Activated gamma-delta T cell (primary cell): ENCODE results near the gene CUL1.
"Not testable (repeated sequence)": the region's sequence is repeated elsewhere in the genome, so short reads cannot be mapped to it uniquely, and the experiment has no call there.

Experiments used
- DNase-seq: peaks from one replicate; lab custom pipeline; 2025; lab: John Stamatoyannopoulos, UW

Gene CUL1

GRCh38 chr7:148697256-148698006 lies 1.3 kb upstream of the CUL1 start:
- no peak for DNase-seq

- DNase-seq, result no peak
Measured at GRCh38 chr7:148698007-148698396, 701 bp upstream of the CUL1 start.

DNA sequence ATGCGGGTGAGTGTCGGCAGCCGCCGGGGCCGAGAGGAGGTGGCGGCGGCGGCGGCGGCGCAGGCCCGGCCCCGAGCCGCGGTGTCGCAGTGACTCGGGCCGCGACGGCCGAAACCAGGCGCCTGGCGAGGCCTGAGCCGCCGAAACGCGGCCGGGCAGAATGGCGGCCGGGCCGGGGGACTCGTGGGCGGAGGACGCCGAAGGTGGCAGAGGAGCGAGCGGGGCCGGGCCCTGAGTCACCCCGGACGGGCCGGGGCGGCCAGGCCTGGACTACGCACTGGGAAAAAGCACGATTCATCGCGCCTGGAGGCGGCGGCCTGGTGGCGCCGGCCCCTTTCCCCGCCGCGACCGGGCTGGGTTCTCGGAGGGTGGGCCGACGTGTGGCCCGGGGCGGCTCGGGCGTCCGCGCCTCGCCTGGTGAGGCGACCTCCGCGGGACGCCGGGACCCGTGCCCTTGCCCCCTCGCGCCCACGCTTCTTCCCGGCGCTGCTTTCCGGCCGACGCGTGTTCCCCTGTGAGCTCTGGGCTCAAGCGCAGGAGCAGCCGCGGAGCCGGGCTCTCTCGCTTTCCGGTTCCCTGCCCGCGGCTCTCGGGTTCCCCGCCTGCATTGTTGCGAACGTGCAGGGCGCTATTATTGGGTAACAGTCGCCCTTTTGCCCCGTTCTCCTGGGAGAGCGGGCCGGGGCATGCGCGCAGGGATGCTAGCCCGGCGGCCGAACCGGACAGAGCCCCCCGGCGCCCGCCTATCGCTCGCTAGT lies 500 bp downstream of the CUL1 start:
- peak; percentile 34 for DNase-seq

- no peak for DNase-seq
Measured at GRCh38 chr7:148699782-148700629, 1.3 kb downstream of the CUL1 start.

- DNase-seq, result no peak
Measured at GRCh38 chr7:148700661-148701064, 2.0 kb downstream of the CUL1 start.

GRCh38 chr7:148701414-148701813 lies 2.7 kb downstream of the CUL1 start:
- no peak for DNase-seq

- DNase-seq, result no peak
Measured at GRCh38 chr7:148702876-148703670, 4.4 kb downstream of the CUL1 start.

DNA sequence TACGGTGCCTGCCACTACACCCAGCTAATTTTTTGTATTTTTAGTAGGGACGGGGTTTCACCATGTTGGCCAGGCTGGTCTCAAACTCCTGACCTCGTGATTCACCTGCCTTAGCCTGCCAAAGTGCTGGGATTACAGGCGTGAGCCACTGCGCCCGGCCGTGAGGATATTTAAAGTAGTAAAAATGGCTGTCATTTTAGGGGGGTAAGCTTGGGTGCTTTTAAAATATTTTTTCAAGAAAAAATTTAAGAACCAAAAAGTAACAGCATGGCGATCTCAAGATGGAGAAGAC lies 4.9 kb downstream of the CUL1 start:
- not testable (repeated sequence) for DNase-seq

GRCh38 chr7:148704189-148704588 lies 5.5 kb downstream of the CUL1 start:
- no peak for DNase-seq

GRCh38 chr7:148704970-148705369 lies 6.3 kb downstream of the CUL1 start:
- DNase-seq, result no peak

DNA sequence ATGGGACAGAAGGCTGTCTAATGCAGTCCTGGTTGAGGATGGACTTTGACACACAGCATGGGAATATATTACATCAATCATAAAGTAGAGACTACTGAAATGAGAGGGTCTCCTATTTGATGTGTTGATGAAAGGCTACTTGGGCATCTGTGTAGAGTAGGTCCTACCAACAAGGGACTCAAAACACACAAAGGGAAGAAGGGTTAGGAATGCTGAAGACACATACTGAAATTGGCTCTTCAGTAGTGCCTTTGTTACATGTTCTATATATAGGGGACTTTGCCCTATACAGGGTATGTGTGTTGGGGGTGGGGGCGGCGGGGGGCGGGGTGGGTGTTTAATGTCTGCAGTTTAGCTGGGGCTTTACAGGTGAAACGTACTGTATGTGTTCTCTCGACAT lies 7.7 kb downstream of the CUL1 start:
- no peak for DNase-seq

DNA sequence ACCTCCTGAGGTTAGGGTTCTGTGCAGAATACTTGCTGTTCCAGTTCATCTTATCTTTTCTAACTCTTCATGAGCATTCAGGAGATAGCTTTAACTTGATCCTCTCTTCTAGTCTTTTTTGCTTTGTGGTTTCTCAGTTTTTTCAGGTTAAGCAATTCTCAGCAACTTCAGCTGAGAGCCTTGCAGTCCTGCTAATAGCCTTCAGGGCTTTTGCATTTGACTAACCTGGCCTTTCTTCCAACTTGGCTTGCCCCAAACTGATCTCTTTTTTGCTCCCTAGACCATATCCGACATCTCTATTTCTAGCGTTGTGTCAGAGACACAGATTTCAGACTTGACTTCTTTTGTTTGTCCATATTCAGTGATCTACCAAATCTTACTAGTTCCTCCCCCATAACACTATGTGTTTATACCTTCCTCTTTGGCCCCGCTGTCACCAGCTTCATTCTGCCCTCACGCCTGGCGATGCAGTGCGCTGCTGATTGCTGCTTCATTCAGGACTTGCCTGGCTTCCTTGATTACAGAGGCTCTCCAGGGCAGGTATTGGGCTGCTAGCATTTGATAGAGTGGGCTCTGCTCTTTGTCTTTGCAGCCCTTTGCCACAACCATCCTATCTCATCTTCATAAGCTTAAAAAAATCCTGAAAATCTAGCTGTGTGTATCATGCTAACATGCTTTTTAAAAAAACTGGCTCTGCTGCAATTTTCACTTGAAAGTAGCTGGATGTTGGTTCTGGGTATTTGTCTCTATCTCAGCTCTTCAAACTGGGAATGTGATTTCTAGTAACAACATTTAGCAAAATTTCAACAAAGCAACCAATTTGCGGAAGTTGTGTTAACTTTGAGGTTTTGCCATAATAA lies 9.6 kb downstream of the CUL1 start:
- no peak for DNase-seq

DNA sequence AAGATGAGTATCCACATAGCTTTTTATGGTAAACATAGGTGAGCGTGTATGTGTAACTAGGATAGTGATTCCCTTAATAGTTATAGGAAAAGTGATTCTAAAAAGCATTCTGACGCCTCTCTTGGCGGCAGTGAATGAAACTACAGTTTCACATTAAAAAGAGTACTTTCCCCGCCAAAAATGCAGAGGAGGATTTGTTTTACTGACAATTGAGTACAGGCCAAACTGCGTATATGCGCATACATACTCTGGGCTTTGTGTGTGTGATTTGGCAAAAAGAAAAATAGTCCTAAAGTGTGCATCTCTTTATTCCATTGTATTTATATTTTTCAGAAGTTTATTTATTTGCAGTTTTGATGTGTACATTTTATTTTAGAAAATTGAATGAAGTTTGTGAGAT lies 10.3 kb downstream of the CUL1 start:
- DNase-seq, result no peak

- not testable (repeated sequence) for DNase-seq
Measured at GRCh38 chr7:148710426-148710825, 11.7 kb downstream of the CUL1 start.

DNA sequence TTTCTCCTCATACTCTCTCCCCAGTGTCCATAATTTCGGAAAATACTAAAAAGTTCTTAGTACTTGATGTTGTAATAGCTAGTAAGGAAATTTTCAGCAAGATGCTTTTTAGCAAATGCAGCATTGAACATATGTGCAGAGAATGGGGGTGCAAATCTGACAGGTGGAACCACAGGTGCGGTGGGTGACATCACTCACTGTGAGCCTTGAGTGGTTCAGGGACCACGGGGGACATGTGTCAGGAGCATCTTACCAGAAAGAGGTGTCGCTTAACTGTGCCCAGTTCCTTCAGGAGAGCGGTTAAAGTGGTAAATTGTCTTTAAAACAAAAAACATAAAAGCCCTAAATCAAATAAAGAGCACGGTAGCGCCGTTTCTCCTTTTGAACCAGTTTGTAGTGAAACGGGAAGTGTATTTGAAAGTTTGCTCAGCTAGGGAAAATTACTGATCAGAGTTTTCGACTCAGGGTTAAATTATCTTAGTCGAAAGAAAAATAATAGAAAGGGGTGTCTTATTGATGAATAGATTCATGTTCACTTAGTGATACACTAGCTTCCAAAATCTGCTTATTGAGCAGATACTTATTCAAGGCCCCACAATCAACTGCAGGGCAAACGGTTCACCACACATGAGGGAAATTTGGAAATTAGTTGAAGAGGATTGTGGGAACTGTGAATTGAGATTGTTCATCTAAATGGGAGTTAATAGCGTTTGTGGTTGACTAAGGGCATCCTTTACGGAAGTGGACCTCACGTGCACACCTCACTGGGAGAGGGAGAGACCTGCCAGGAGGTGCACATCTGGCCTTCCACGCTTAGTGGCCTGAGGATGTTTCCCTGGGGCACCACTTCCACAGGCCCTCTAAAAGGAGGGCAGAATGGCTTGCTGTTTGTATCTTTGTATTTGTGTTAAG lies 12.7 kb downstream of the CUL1 start:
- DNase-seq, result no peak

GRCh38 chr7:148712678-148713329 lies 14.1 kb downstream of the CUL1 start:
- no peak for DNase-seq

- DNase-seq, result no peak
Measured at GRCh38 chr7:148714498-148714897, 15.8 kb downstream of the CUL1 start.

- DNase-seq, result no peak
Measured at GRCh38 chr7:148715027-148715426, 16.3 kb downstream of the CUL1 start.

DNA sequence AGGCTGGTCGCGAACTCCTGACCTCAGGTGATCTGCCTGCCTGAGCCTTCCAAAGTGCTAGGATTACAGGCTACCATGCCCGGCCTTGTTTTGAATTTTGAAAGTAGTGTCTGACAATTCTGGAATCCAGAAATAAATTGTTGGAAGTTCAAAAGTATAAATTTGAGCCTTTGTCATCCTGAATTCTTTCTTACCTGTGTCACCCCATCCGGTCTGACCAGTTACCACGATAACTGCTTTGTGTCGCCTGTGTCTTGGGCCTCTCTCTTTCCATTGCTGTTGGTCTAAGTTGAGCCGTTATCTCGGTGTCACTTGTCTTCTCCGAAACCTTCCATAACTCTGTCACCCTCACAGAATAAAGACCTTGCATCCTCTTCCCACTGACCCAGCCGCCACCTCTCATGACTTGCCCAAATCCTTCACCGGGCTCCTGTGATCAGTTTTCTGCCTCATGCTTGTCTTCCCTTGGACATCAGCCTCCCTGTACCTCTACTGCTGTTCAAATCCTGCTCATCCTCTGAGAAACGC lies 18.6 kb downstream of the CUL1 start:
- DNase-seq, result no peak
